Activated B cell treated with CpG ODN at 0.5 μM for 24 hours (primary cell): ENCODE data around the gene GABRG3. TPM values are rescaled to one million over a fixed set of nuclear protein-coding genes. Genes with fewer than 3 reads are reported as not detected.

Source experiments
- ATAC-seq: fragments of 200-7000 bp; cut with Tn5 transposase; one replicate; pipeline ENCODE4 v1.10.0; 2021; ENCODE audit warnings: low read depth, mild to moderate bottlenecking, moderate library complexity
- CTCF ChIA-PET: fragments of 350-600 bp; sonication (Branson Sonifier 250); formaldehyde crosslinking; loops from one replicate; lab custom pipeline; 2021; ENCODE audit warnings: antibody characterized with exemption; lab: Charles Lee
- POLR2A ChIA-PET: fragments of 350-600 bp; sonication (Branson Sonifier 250); formaldehyde crosslinking; loops from one replicate; lab custom pipeline; 2021; ENCODE audit warnings: antibody characterized with exemption; lab: Charles Lee
- DNase-seq: peaks from one replicate; pipeline ENCODE4 v3.0.0; 2022
- H3K27ac Mint-ChIP-seq: one replicate; pipeline ENCODE4 v1.8.0; 2020; ENCODE audit warnings: mixed read lengths
- H3K27me3 Mint-ChIP-seq: one replicate; pipeline ENCODE4 v1.8.0; 2021; ENCODE audit warnings: mixed read lengths
- H3K36me3 Mint-ChIP-seq: one replicate; pipeline ENCODE4 v1.8.0; 2021; ENCODE audit warnings: low read depth, mixed read lengths
- H3K4me1 Mint-ChIP-seq: one replicate; pipeline ENCODE4 v1.8.0; 2021; ENCODE audit warnings: mixed read lengths
- H3K4me3 Mint-ChIP-seq: one replicate; pipeline ENCODE4 v1.8.0; 2020; ENCODE audit warnings: mild to moderate bottlenecking, mixed read lengths
- H3K9me3 Mint-ChIP-seq: one replicate; pipeline ENCODE4 v1.8.0; 2020; ENCODE audit warnings: mixed read lengths
- intact Hi-C: fragments of 100-400 bp; cut with micrococcal nuclease; formaldehyde crosslinking; loops from one replicate; pipeline ENCODE4 v1.15.1; 2024
- total RNA-seq: library from RNA; stranded (reverse); gene quantifications from 2 replicates; pipeline ENCODE4 v1.2.3, GENCODE V29; 2022
- TF ChIP-seq, protein P1 (sequence below): fragments of 200-600 bp; IDR thresholded peaks from one replicate; pipeline ENCODE4 v1.8.0; 2022; ENCODE audit warnings: antibody characterized with exemption, mild to moderate bottlenecking

GABRG3 gene
- total RNA-seq, 1 donor from 2014 or later = not detected

GRCh38 chr15:27408428-27408827 lies 437.4 kb downstream of the GABRG3 start:
- ATAC-seq = no peak
- Mint-ChIP-seq H3K27ac (no peak overlapping the region), H3K36me3 (no peaks in the 10 kb centered on the region), H3K9me3 (peaks cover 3% of the 10 kb centered on the region), H3K27me3 (no peaks in the 10 kb centered on the region), H3K4me3 (no peak overlapping the region), H3K4me1 (no peaks in the 10 kb centered on the region)
- TF ChIP-seq, protein P1, sequence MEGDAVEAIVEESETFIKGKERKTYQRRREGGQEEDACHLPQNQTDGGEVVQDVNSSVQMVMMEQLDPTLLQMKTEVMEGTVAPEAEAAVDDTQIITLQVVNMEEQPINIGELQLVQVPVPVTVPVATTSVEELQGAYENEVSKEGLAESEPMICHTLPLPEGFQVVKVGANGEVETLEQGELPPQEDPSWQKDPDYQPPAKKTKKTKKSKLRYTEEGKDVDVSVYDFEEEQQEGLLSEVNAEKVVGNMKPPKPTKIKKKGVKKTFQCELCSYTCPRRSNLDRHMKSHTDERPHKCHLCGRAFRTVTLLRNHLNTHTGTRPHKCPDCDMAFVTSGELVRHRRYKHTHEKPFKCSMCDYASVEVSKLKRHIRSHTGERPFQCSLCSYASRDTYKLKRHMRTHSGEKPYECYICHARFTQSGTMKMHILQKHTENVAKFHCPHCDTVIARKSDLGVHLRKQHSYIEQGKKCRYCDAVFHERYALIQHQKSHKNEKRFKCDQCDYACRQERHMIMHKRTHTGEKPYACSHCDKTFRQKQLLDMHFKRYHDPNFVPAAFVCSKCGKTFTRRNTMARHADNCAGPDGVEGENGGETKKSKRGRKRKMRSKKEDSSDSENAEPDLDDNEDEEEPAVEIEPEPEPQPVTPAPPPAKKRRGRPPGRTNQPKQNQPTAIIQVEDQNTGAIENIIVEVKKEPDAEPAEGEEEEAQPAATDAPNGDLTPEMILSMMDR = no peak
- POLR2A ChIA-PET = no interaction called here
- no peak for DNase-seq
- intact Hi-C loops = no loop called here
- CTCF ChIA-PET = no interaction called here

DNA sequence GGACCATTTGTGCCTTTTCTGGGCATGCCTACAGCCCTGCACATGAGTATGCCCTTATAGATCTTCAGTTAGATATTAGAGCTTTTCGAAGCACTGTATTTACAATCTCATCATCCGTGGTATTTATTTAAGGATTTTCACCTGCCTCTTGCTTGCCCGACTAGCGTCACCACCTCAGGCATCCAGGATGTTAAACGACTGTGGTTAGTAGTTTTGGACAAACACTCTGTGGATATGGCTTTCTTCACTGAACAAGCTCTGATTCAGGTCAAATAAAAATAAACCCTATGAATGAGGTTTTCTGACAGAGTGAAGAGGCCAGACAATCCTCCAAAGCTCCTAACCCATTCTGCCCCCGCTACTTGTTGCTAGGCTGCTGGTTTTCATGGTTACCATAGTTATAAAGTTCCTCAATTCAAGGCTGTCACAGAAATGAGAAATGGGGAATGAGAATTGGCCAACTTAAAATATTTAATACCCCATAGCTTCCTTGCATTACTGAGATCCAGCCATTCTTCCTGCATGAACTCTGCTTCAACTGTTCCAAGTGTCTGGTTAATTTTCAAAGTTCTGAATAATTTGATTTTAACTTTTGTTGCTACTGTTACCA lies 440.1 kb downstream of the GABRG3 start:
- Mint-ChIP-seq H3K9me3 (peaks cover 3% of the 10 kb centered on the region), H3K4me1 (no peaks in the 10 kb centered on the region), H3K27me3 (no peaks in the 10 kb centered on the region), H3K36me3 (no peaks in the 10 kb centered on the region), H3K4me3 (no peak overlapping the region), H3K27ac (no peak overlapping the region)
- TF ChIP-seq, protein P1 = no peak
- intact Hi-C loops = no loop called here
- DNase-seq = no peak
- no peak for ATAC-seq
- ChIA-PET CTCF (no interaction called here), POLR2A (no interaction called here)

GRCh38 chr15:27412415-27412814 lies 441.4 kb downstream of the GABRG3 start:
- ChIA-PET CTCF (no interaction called here), POLR2A (no interaction called here)
- intact Hi-C loops = no loop called here
- ATAC-seq (no peak), DNase-seq (no peak)
- TF ChIP-seq, protein P1 = no peak
- Mint-ChIP-seq H3K36me3 (no peaks in the 10 kb centered on the region), H3K4me1 (no peaks in the 10 kb centered on the region), H3K4me3 (no peak overlapping the region), H3K27me3 (no peaks in the 10 kb centered on the region), H3K9me3 (peaks cover under 1% of the 10 kb centered on the region), H3K27ac (no peak overlapping the region)

DNA sequence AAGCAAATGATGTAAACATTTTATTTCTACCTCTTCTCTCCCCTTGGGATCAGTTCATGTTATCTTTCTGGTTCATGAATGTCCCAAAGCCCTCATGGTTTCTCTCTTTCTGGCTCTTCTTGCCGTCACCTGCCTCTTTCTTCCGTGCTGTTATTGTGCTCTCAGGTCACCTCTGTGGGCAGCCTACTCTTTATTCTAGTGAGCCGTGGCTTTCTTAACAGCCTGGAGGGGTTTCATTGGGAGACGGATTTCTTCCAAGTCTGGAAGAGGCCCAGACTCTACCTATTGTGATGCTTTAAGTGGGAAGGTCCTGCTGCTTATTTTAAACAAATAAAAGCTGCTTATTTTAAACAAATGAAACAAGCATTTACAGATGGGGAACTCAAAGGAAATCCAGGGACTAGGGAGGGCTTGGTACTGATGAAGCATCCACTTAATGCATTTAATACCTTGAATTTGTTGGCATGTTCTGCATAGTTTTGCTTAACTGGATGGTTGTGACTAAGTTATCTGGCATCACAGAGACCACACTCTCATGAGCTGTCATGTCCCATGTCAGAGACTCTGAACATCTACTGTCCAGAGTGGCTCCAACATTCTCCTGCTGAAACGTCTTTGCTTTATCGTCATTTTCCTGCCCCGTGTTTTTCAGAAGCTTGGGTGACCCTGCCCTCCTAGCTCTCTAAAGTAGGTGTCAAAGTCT lies 443.3 kb downstream of the GABRG3 start:
- no peak for DNase-seq
- Mint-ChIP-seq H3K4me1 (no peaks in the 10 kb centered on the region), H3K9me3 (peaks cover 5% of the 10 kb centered on the region), H3K4me3 (no peak overlapping the region), H3K27me3 (no peaks in the 10 kb centered on the region), H3K27ac (no peak overlapping the region), H3K36me3 (no peaks in the 10 kb centered on the region)
- ATAC-seq = no peak
- intact Hi-C loops = no loop called here
- TF ChIP-seq, protein P1 = no peak
- ChIA-PET CTCF (no interaction called here), POLR2A (no interaction called here)

GRCh38 chr15:27418726-27419125 lies 447.7 kb downstream of the GABRG3 start:
- CTCF ChIA-PET = no interaction called here
- no peak for ATAC-seq
- no peaks in the 10 kb centered on the region for H3K4me1 Mint-ChIP-seq

More at GRCh38 chr15:27418726-27419125, 447.7 kb downstream of the GABRG3 start:
- POLR2A ChIA-PET = no interaction called here
- no peaks in the 10 kb centered on the region for H3K27me3 Mint-ChIP-seq
- no peak overlapping the region for H3K4me3 Mint-ChIP-seq
- intact Hi-C loops = no loop called here
- peaks cover 6% of the 10 kb centered on the region for H3K9me3 Mint-ChIP-seq
- H3K36me3 Mint-ChIP-seq = no peaks in the 10 kb centered on the region
- no peak overlapping the region for H3K27ac Mint-ChIP-seq
- TF ChIP-seq, protein P1 = no peak
- DNase-seq = no peak
